Stimulated activated memory B cell treated with anti-CD40 and anti-IgM and Interleukin-4, amounts not matched to agents 10 μg/mL and 1 μg/mL and 100 μg/mL, for 72 hours (primary cell): ENCODE data around the gene ZDHHC1.

Experiments used
- ATAC-seq: fragments of 150-1000 bp; cut with Tn5 transposase; 2 replicates; pipeline ENCODE4 v1.10.0; 2021
- H3K27ac Mint-ChIP-seq: one replicate; pipeline ENCODE4 v1.8.0; 2022; ENCODE audit warnings: mild to moderate bottlenecking, mixed read lengths
- H3K27me3 Mint-ChIP-seq: one replicate; pipeline ENCODE4 v1.8.0; 2022; ENCODE audit warnings: mixed read lengths
- H3K36me3 Mint-ChIP-seq: one replicate; pipeline ENCODE4 v1.8.0; 2022; ENCODE audit warnings: mixed read lengths
- H3K4me1 Mint-ChIP-seq: one replicate; pipeline ENCODE4 v1.8.0; 2022; ENCODE audit warnings: mixed read lengths
- H3K4me3 Mint-ChIP-seq: one replicate; pipeline ENCODE4 v1.8.0; 2022; ENCODE audit warnings: mild to moderate bottlenecking, moderate library complexity, mixed read lengths
- H3K9me3 Mint-ChIP-seq: one replicate; pipeline ENCODE4 v1.8.0; 2022; ENCODE audit warnings: mixed read lengths

ZDHHC1 gene

DNA sequence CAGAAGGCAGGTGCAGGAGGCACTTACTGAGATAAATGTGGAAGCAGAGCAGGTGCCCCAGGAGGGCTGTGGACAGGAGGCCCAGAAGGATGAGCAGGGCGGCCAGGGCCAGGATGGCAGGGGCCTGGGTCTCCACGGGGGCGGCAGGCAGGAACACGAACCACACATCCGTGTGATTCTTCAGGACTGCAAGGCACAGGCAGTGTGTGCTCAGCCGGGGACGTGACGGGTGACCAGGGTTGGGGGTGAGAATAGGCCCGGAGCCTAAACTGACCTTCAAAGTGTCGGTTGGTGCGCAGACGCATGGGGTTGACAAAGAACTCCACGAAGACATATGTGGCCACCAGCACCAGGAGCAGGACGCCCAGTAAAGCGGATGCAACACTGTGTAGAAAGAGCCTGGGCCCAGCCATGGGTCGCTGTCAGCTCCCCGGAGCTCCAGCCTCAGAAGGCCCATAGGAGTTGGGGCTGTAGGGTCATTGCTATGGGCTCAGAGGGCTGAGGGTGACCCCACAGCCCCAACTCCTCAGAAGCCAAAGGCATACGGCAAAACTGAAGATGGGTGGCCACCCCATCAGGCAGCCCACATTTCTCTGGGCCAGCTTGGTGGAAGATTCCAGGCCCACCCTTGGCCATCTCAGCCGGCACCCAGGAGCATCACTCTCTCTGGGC is 17.6 kb downstream of the ZDHHC1 start:
- no peak overlapping the region for H3K27ac Mint-ChIP-seq
- no peak for ATAC-seq
- H3K4me3 Mint-ChIP-seq = no peak overlapping the region
- H3K27me3 Mint-ChIP-seq = peaks cover 58% of the 10 kb centered on the region
- H3K9me3 Mint-ChIP-seq = no peaks in the 10 kb centered on the region
- H3K4me1 Mint-ChIP-seq = peaks cover 23% of the 10 kb centered on the region
- H3K36me3 Mint-ChIP-seq = no peaks in the 10 kb centered on the region

DNA sequence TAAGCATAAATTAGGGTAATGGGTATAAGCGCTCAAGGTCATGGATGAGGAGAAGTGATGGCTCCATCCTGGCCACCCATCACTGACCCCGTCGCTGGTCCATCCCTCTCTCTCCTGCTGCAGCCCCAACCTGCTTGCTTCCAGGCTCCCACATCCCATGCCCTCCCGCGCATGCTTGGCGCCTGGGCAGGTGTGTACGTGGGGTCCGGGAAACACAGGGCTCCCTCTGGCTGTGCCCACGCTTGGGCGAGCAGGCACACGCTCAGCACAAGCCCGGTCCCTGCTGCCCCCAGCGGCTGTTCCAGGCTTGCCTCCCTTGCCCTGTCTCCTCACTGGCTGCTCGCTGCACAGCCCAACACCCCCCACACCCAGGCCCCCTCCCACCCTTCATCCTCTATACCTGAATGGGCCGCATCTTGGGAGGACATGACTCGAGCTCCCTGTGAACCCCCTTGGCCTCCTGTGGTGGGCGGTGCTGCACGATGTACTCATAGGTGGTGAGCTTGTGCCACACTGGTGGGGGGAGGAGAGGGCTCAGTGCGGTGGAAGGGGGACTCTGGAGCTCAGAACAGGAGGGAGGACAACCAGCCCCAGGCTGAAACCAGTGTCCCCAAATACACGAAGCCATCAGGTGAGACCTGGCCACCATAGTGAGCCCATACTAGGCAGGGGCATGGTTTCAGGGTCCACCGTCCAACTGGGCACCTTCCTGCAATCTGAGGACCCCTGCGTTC is 18.3 kb downstream of the ZDHHC1 start:
- ATAC-seq = no peak
- H3K27me3 Mint-ChIP-seq = peaks cover 58% of the 10 kb centered on the region
- H3K4me3 Mint-ChIP-seq = no peak overlapping the region
- peaks cover 25% of the 10 kb centered on the region for H3K4me1 Mint-ChIP-seq
- H3K9me3 Mint-ChIP-seq = no peaks in the 10 kb centered on the region
- no peaks in the 10 kb centered on the region for H3K36me3 Mint-ChIP-seq
- H3K27ac Mint-ChIP-seq = no peak overlapping the region

DNA sequence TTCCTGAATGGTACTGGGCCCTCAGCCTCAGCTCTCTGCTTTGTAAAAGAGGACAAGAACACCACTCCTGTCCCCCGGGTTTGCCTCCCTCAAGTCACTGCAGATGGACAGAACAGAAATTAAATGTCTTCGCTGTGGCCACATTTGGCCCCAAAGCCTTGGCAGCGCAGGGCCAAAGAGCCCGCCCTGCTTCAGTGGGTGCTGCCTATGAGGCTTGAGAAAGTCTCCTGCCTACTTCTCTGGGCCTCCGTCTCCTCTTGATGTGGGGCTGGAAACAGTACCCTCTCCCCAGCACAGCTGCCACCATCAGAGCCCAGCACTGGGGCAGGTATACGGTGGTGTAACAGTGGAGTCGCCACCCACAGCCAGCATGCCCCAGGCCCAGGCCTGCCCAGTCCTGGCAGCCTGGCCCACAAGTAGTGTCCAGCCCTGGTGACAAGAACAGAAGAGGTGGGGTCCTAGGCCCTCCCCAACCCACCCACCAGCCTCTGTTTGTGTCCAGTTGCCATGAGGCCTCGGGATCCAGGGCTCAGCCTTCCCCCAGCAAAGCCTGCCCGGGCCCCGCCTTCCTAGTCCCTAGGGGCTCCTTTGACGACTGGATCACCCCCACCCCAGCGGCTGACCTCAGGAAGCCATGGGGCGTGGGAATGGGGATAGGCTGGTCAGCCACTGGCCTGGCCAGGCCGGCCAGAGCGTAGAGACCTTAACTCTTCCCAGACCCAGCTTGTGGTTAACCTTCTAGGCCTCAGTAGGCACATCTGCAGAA is 19.1 kb downstream of the ZDHHC1 start:
- H3K27me3 Mint-ChIP-seq = peaks cover 58% of the 10 kb centered on the region
- no peaks in the 10 kb centered on the region for H3K36me3 Mint-ChIP-seq
- peaks cover 25% of the 10 kb centered on the region for H3K4me1 Mint-ChIP-seq
- no peaks in the 10 kb centered on the region for H3K9me3 Mint-ChIP-seq
- no peak for ATAC-seq
- no peak overlapping the region for H3K4me3 Mint-ChIP-seq
- H3K27ac Mint-ChIP-seq = no peak overlapping the region

DNA sequence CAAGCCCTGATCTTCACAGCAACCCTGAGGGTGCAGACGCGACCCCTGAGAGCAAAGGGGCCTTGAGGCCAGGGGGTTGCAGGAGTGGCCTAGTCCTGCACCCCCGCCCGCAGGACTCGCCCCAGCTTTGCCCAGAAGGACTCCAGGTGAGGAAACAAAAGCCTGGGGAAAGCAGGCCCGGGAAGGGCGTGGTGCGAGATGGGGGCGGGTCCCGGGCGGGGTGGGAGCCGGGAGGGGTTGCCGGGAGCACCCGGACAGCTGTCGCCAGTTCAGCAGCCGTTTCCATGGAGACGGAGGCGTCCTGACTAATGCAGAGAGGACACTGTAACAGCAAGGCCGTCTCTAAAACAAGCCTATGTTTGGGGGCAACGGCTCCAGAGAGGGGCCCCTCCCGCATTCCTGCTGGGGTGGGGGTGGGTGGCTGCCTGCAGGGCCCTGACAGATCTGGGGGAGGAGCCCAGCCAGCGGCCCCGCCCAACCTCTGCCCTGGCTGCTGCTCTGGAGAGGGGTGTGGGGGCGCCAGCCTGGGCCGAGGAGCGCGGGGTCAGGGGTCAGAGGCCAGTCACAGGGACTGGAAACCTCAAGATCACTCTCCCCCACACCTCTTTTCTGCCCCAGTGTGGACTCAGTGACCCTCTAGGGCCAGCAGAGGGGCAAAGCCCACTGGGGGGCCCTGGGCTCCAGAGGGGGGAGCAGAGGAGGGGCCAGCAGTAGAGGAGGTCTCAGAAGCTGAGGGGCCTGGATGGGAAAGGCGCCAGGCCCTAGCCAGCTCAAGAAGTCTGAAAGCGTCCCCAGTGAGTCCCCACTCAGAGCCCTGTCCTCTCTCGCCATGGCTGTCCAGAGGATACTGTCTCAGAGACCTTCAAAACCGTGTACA is 19.9 kb downstream of the ZDHHC1 start:
- no peak for ATAC-seq
- no peaks in the 10 kb centered on the region for H3K36me3 Mint-ChIP-seq
- H3K27me3 Mint-ChIP-seq = peaks cover 58% of the 10 kb centered on the region
- no peaks in the 10 kb centered on the region for H3K9me3 Mint-ChIP-seq
- no peak overlapping the region for H3K4me3 Mint-ChIP-seq
- peaks cover 27% of the 10 kb centered on the region for H3K4me1 Mint-ChIP-seq
- no peak overlapping the region for H3K27ac Mint-ChIP-seq

DNA sequence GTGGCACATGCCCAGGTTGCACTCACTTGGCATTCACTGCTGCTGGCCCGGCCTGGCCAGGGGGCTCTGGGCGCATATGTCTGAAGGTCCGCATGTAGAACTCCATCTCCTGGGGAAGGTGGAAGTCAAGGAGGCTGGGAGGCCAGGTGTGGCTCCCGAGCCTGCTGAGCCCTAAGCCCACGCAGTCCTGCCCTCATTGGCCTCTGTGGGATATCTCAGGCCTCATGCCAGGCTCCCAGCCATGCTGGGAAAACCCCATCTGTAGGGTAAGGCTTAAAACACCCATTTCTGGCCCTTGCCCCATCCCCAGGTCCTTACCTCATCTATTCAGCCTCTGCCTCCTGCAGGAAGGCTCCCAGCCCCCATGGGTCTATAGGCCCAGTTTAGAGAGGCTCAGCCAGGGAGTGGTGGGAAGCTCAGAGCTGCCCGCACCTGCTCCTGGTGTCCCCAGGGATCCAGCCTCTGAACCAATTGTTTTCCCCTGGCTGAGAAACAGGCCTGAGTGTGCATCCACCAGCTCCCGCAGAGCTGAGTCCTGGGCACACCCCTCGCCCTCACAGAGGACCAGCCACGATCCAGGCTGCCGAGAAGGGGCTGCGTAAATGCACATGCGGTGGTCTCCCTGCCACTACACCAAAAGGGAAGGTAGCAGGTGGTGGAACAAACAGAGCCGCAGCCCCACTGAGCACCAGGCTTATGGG is 20.7 kb downstream of the ZDHHC1 start:
- H3K4me1 Mint-ChIP-seq = peaks cover 35% of the 10 kb centered on the region
- H3K36me3 Mint-ChIP-seq = no peaks in the 10 kb centered on the region
- no peak for ATAC-seq
- H3K27me3 Mint-ChIP-seq = peaks cover 58% of the 10 kb centered on the region
- H3K27ac Mint-ChIP-seq = no peak overlapping the region
- H3K4me3 Mint-ChIP-seq = no peak overlapping the region
- H3K9me3 Mint-ChIP-seq = no peaks in the 10 kb centered on the region

DNA sequence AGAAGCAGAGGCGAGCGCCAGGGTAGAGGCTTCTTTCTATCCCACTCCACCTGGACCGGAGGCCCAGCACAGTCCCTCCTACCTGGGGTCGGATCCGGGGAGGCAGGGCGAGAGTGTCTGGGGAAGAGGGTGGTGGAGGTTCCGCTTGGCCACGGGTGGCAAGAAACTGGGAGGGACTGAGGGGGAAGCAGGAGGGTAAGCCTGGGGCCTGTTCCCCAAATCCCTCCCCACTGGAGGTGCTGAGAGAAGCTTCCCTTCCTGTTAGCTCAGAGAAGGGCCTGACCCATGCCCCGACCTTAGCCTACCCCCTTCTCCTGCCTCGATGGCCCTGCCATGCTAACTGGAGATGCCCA is 21.2 kb downstream of the ZDHHC1 start:
- ATAC-seq = no peak
- no peak overlapping the region for H3K4me3 Mint-ChIP-seq
- no peaks in the 10 kb centered on the region for H3K9me3 Mint-ChIP-seq
- no peaks in the 10 kb centered on the region for H3K36me3 Mint-ChIP-seq
- H3K27me3 Mint-ChIP-seq = peaks cover 58% of the 10 kb centered on the region
- peaks cover 40% of the 10 kb centered on the region for H3K4me1 Mint-ChIP-seq
- no peak overlapping the region for H3K27ac Mint-ChIP-seq

DNA sequence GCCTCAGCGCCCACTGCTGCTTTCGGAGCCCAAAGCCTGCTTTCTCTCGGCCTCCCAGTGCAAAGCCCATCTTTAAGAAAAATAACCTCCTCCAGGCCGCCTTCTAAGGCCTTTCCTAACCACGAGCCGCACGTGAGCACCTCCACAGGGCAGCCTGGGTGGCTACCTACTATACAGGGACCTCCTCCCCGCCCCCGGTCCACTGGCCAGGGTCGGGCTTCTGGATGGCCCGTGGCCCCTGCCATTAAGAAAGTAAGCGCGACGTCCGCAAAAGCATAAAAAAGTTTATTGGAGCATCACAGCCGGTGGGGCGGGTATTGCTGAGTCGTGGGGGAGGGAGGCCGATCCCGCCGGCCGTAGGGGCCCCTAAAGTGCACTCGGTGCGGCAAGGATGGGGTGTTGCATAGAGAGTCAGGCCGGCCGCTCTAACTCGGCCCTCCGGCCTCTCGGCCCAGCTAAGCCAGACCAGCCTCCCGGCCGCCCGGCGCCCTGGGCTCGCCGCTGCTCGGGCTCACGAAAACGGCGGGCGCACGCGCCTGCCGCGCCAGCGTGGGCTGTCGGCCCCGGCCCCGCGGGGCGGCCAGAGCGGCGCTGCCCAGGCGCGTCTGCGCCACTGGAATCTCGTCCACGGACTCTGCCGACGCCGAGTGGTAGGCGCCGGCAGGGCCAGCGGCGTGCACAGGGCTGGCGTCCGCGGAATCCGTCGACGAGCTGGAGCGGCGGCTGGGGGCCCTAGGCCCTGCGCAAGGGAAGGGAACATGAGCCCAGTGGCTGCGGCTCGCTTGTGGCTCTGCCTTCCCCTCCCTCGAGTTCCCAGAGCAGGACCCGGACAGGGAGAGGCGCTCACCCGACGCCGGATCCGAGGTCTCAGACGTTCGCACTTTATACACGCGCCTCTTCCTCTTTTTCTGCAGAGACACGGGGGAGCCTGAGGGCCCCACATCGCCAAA is 21.8 kb downstream of the ZDHHC1 start:
- Mint-ChIP-seq H3K27me3 (peaks cover 58% of the 10 kb centered on the region), H3K9me3 (no peaks in the 10 kb centered on the region), H3K4me3 (peak overlapping the region; percentile 61), H3K27ac (no peak overlapping the region), H3K36me3 (no peaks in the 10 kb centered on the region), H3K4me1 (peaks cover 39% of the 10 kb centered on the region)
- no peak for ATAC-seq

DNA sequence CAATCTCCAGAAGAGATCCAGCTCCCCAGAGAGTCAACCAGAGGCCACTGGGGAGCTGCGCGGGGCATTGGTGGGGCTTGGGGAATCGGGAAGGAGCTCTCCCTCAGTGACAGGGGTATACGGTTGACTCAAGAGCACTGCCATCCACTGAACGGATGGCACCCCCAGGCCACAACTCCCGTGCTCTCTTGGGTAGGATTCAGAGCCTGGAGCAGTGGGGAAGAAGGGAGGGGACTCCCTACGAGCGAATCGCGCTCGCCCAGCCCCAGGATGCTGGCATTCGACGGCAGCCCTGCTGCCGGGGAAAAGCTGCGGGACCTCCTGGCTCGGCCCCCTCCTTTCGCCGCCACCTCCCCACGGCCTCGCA is 22.5 kb downstream of the ZDHHC1 start:
- no peaks in the 10 kb centered on the region for H3K36me3 Mint-ChIP-seq
- H3K27ac Mint-ChIP-seq = no peak overlapping the region
- peaks cover 58% of the 10 kb centered on the region for H3K27me3 Mint-ChIP-seq
- H3K4me1 Mint-ChIP-seq = peaks cover 35% of the 10 kb centered on the region
- ATAC-seq = no peak
- H3K4me3 Mint-ChIP-seq = peak overlapping the region; percentile 61
- no peaks in the 10 kb centered on the region for H3K9me3 Mint-ChIP-seq

DNA sequence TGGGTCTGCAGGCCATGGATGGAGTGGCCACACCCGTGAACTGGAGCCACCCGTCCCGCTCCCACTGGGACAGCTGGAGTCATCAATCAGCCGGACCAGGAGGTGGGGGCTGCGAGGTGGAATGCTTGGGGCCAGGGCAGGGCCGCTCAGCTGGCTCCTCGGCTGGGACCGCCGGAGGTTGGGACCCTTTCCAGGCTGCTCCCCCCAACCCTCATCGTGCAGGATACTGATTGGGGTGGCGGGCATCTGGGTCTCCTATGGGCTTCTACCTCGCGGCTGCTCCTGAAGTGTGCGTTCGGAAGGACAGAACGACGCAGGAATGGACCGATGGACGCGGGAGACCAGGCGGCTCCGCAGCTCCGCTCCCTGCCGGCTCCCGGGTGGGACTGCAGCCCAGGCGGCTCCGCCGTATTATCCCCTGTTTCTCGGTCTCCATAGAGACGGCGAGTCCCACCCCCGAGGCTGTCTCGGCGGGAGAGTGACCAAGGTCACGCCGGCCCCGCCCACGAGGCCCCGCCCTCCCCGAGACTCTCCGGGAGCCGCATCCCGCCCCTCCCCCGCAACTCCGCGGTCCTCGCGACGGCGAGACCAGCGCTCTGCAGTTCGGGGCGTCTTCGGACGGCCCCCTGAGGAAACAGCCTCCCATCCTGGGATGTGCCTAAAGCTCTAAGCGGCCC is 23.0 kb downstream of the ZDHHC1 start, which contains the start of gene TPPP3:
Gene TPPP3 (minus strand): TSS at position 388 of the 677 bp plus-strand sequence. CDS start 2,387 bp downstream, outside the sequence.
- no peak for ATAC-seq
- H3K27ac Mint-ChIP-seq = no peak within 1 kb of the TSS
- peaks cover 58% of the 10 kb centered on the region for H3K27me3 Mint-ChIP-seq

DNA sequence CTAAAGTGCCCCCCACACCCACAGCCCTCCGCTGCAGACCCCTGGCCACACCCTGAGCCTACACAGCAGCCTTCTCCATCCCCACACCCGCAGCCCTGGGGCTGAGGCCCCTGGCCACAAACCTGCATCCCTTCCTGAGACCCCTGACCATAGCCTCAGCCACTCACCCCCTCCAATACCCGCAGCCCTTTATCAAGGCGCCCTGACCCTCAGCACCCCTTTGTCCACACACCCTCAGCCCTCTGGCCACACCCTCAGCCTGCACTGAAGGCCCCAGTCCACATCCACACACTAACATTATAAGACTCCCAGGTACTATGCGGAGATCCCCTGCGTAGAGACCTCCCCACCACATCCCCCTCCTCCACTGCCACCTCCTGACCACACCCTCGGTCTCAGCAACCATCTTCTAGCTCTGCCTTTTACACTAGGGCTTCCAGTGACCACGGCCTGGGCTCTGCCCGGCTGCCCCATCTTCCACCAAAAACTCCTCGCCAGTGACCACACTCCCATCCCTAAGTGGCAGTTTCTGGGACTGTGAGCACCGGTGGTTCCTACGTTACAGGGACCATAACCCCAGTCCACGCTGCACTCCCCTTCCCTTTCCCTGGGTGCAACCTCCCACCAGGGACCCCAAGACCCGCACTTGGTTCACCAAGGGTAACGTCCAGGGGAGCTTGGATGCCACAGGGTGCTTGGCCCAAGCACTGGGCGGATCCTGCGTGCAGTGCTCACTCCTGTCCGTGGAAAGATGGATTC is 23.8 kb downstream of the ZDHHC1 start:
- ATAC-seq = no peak
- H3K27ac Mint-ChIP-seq = no peak overlapping the region
- peaks cover 58% of the 10 kb centered on the region for H3K27me3 Mint-ChIP-seq
- H3K36me3 Mint-ChIP-seq = no peaks in the 10 kb centered on the region
- peaks cover 35% of the 10 kb centered on the region for H3K4me1 Mint-ChIP-seq
- no peaks in the 10 kb centered on the region for H3K9me3 Mint-ChIP-seq
- no peak overlapping the region for H3K4me3 Mint-ChIP-seq

More for the DNA sequence above, 23.0 kb downstream of the ZDHHC1 start, which contains the start of gene TPPP3:
- Mint-ChIP-seq H3K36me3 (no peaks in the 10 kb centered on the region), H3K4me1 (peaks cover 35% of the 10 kb centered on the region), H3K9me3 (no peaks in the 10 kb centered on the region), H3K4me3 (peak within 1 kb of the TSS; percentile 61)

DNA sequence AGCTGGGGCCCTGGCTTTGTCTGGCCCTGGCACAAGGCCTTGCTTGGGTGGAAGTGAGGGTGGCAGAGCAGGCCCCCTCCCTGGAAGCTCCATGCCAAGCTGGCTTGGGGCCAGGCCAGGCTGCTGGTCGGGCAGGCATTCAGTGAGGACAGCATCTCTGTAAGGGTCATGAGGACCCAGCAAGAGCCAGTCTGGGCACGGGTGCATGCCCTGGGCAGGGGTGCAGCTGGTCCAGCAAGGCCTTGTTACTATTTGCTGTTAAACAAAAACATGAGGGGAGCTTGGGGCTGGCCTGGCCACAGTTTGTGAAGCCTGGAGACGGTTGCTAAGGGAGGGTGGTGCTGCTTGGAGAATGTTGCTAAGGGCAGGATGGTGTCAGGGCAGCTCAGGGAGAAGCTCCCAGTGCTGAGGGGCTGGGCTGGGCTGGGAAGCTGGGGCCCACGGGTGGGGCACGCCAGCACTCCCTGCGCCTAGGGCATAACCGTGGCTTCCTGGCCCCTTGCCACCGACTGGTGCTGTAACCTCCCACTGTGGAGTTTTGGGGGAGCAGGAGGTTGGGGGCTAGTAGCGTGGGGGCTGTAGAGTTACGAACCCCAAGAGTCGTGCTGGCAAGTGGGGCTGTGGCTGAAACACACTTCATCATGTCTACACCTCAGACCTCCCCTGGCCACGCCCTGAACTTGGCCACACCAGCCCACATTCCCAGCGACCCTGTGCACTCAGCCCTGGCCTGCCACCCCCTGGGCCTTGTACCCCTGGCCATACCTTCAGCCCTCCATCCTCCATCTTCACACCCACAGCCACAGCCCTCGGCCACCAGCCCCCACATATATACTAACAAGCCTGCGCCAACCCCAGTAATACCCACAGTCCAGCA is 24.6 kb downstream of the ZDHHC1 start:
- Mint-ChIP-seq H3K4me3 (no peak overlapping the region), H3K9me3 (no peaks in the 10 kb centered on the region), H3K27ac (no peak overlapping the region), H3K27me3 (peaks cover 52% of the 10 kb centered on the region), H3K4me1 (peaks cover 35% of the 10 kb centered on the region), H3K36me3 (no peaks in the 10 kb centered on the region)
- ATAC-seq = no peak
